GM19438 (cell line): ENCODE measurements around the gene MPDU1.
"Not testable (repeated sequence)": the region's sequence is repeated elsewhere in the genome, so short reads cannot be mapped to it uniquely, and the experiment has no call there.

Source experiments
- ATAC-seq: cut with Tn5 transposase; IDR thresholded peaks from one replicate; pipeline ENCODE4 v1.9.1; 2021; ENCODE audit warnings: low read depth; ENCODE audit not compliant: unreplicated experiment

The MPDU1 gene

GRCh38 chr17:7613769-7614424, 30.2 kb downstream of the MPDU1 start:
- no peak for ATAC-seq

GRCh38 chr17:7614425-7615264, 31.0 kb downstream of the MPDU1 start, which contains the start of gene FXR2:
Gene FXR2 (minus strand): TSS chr17:7614897. CDS start chr17:7614532, 365 bp downstream.
- ATAC-seq = peak; percentile 85

- ATAC-seq = no peak
Measured at GRCh38 chr17:7615265-7615747, 31.7 kb downstream of the MPDU1 start.

GRCh38 chr17:7618608-7619007, 35.0 kb downstream of the MPDU1 start:
- no peak for ATAC-seq

- ATAC-seq = no peak
Measured at GRCh38 chr17:7620835-7621234, 37.2 kb downstream of the MPDU1 start.

- no peak for ATAC-seq
Measured at GRCh38 chr17:7623661-7624060, 40.0 kb downstream of the MPDU1 start.

GRCh38 chr17:7625749-7626148, 42.1 kb downstream of the MPDU1 start:
- ATAC-seq = not testable (repeated sequence)

GRCh38 chr17:7626307-7626706, 42.7 kb downstream of the MPDU1 start:
- ATAC-seq = no peak

GRCh38 chr17:7626956-7627249, 43.3 kb downstream of the MPDU1 start:
- ATAC-seq = no peak

- ATAC-seq = peak; percentile 84
Measured at GRCh38 chr17:7627250-7628121, 43.8 kb downstream of the MPDU1 start, which contains the start of gene SAT2. Gene SAT2 (minus strand): TSS chr17:7627821. CDS start chr17:7627635, 186 bp downstream.

- ATAC-seq = no peak
Measured at GRCh38 chr17:7629939-7630571, 46.4 kb downstream of the MPDU1 start, which contains the start of gene SHBG. Gene SHBG (plus strand): TSS chr17:7630135. CDS start chr17:7630173, 38 bp downstream.

GRCh38 chr17:7631398-7632380, 48.0 kb downstream of the MPDU1 start:
- ATAC-seq = no peak

GRCh38 chr17:7632492-7632894, 48.8 kb downstream of the MPDU1 start:
- ATAC-seq = no peak

- no peak for ATAC-seq
Measured at GRCh38 chr17:7633093-7633492, 49.4 kb downstream of the MPDU1 start.

GRCh38 chr17:7634384-7634783, 50.7 kb downstream of the MPDU1 start:
- no peak for ATAC-seq

- ATAC-seq = no peak
Measured at GRCh38 chr17:7636163-7636562, 52.5 kb downstream of the MPDU1 start.
